H9 (cell line): Measurements from ENCODE around the gene TRANK1. TPM values are rescaled to one million over a fixed set of nuclear protein-coding genes. Genes with fewer than 3 reads are reported as not detected.

ENCODE experiments used
- DNase-seq: peaks from one replicate; pipeline ENCODE4 v3.0.0-alpha.2; 2017
- H2AFZ ChIP-seq: one replicate; pipeline ENCODE4 v1.6.1; 2013; ENCODE audit warnings: mild to moderate bottlenecking, low read length, control low read depth, moderate library complexity
- H2AK5ac ChIP-seq: 2 replicates; pipeline ENCODE4 v1.6.1; 2013; ENCODE audit warnings: low read length, control low read depth, mixed read lengths; ENCODE audit not compliant: insufficient read length
- H2BK120ac ChIP-seq: one replicate; pipeline ENCODE4 v1.6.1; 2013; ENCODE audit warnings: low read depth, mild to moderate bottlenecking, low read length, control low read depth, inconsistent platforms; ENCODE audit not compliant: poor library complexity, severe bottlenecking
- H2BK12ac ChIP-seq: 2 replicates; pipeline ENCODE4 v1.6.1; 2013; ENCODE audit warnings: low read length, control low read depth, mixed read lengths, low read depth; ENCODE audit not compliant: insufficient read length
- H2BK15ac ChIP-seq: 2 replicates; pipeline ENCODE4 v1.6.1; 2013; ENCODE audit warnings: low read depth, low read length, control low read depth
- H2BK20ac ChIP-seq: one replicate; pipeline ENCODE4 v1.6.1; 2013; ENCODE audit warnings: low read depth, mild to moderate bottlenecking, low read length, control low read depth, inconsistent platforms; ENCODE audit not compliant: poor library complexity, severe bottlenecking
- H2BK5ac ChIP-seq: 2 replicates; pipeline ENCODE4 v1.6.1; 2013; ENCODE audit warnings: low read length, control low read depth, mixed read lengths; ENCODE audit not compliant: insufficient read length
- H3K14ac ChIP-seq: 2 replicates; pipeline ENCODE4 v1.6.1; 2013; ENCODE audit warnings: low read length, control low read depth; ENCODE audit not compliant: insufficient read depth
- H3K18ac ChIP-seq: 2 replicates; pipeline ENCODE4 v1.6.1; 2013; ENCODE audit warnings: low read depth, mild to moderate bottlenecking, mixed read lengths, low read length, control low read depth; ENCODE audit not compliant: insufficient read length
- H3K23ac ChIP-seq: 2 replicates; pipeline ENCODE4 v1.6.1; 2013; ENCODE audit warnings: low read length, control low read depth, mixed read lengths, low read depth; ENCODE audit not compliant: insufficient read length
- H3K23me2 ChIP-seq: 2 replicates; pipeline ENCODE4 v1.6.1; 2013; ENCODE audit warnings: low read depth, mild to moderate bottlenecking, mixed read lengths, low read length, control low read depth; ENCODE audit not compliant: insufficient read length, poor library complexity, severe bottlenecking
- H3K27ac ChIP-seq: 2 replicates; pipeline ENCODE4 v1.5.1; 2013; ENCODE audit warnings: low read length, control low read depth, mixed read lengths, low read depth; ENCODE audit not compliant: insufficient read length
- H3K27me3 ChIP-seq: 2 replicates; pipeline ENCODE4 v1.6.1; 2013; ENCODE audit warnings: low read length, control low read depth, inconsistent platforms; ENCODE audit not compliant: insufficient read depth
- H3K4ac ChIP-seq: 2 replicates; pipeline ENCODE4 v1.6.1; 2013; ENCODE audit warnings: low read depth, mild to moderate bottlenecking, control low read depth, inconsistent platforms, low read length, moderate library complexity
- H3K4me1 ChIP-seq: 2 replicates; pipeline ENCODE4 v1.6.1; 2013; ENCODE audit warnings: low read length, control low read depth, inconsistent platforms; ENCODE audit not compliant: insufficient read depth
- H3K4me2 ChIP-seq: 2 replicates; pipeline ENCODE4 v1.6.1; 2013; ENCODE audit warnings: low read length, control low read depth, mixed read lengths; ENCODE audit not compliant: insufficient read length, insufficient read depth
- H3K56ac ChIP-seq: 2 replicates; pipeline ENCODE4 v1.6.1; 2013; ENCODE audit warnings: low read depth, mild to moderate bottlenecking, mixed read lengths, low read length, control low read depth; ENCODE audit not compliant: insufficient read length
- H3K79me1 ChIP-seq: 2 replicates; pipeline ENCODE4 v1.6.1; 2013; ENCODE audit warnings: low read depth, mild to moderate bottlenecking, moderate library complexity, low read length, control low read depth, inconsistent platforms; ENCODE audit not compliant: insufficient read depth, poor library complexity, severe bottlenecking
- H3K79me2 ChIP-seq: 2 replicates; pipeline ENCODE4 v1.6.1; 2013; ENCODE audit warnings: low read length, control low read depth, inconsistent platforms; ENCODE audit not compliant: insufficient read depth
- H3K9ac ChIP-seq: 2 replicates; pipeline ENCODE4 v1.6.1; 2013; ENCODE audit warnings: low read length, control low read depth, mixed read lengths; ENCODE audit not compliant: insufficient read length; ENCODE audit errors: extremely low read depth
- H3K9me3 ChIP-seq: one replicate; pipeline ENCODE4 v1.6.1; 2013; ENCODE audit warnings: low read depth, low read length, inconsistent platforms; ENCODE audit not compliant: control insufficient read depth
- H3T11ph ChIP-seq: one replicate; pipeline ENCODE4 v1.6.1; 2013; ENCODE audit warnings: mild to moderate bottlenecking, low read length, control low read depth, inconsistent platforms
- H4K20me1 ChIP-seq: one replicate; pipeline ENCODE4 v1.6.1; 2013; ENCODE audit not compliant: control insufficient read depth, insufficient read length, insufficient read depth
- H4K5ac ChIP-seq: 2 replicates; pipeline ENCODE4 v1.6.1; 2013; ENCODE audit warnings: low read depth, mild to moderate bottlenecking, mixed read lengths, low read length, control low read depth; ENCODE audit not compliant: insufficient read length
- H4K8ac ChIP-seq: replicated peaks from 2 replicates; pipeline ENCODE4 v1.6.1; 2013; ENCODE audit warnings: low read length, control low read depth, mixed read lengths, low read depth; ENCODE audit not compliant: insufficient read length
- H4K91ac ChIP-seq: 2 replicates; pipeline ENCODE4 v1.6.1; 2013; ENCODE audit warnings: low read depth, mild to moderate bottlenecking, moderate library complexity, mixed read lengths, low read length, control low read depth; ENCODE audit not compliant: insufficient read length
- H3K27ac Mint-ChIP-seq, 3 experiments: 2 replicates in 2 of 3; 3 replicates in 1 of 3; pipeline ENCODE4 v1.8.0; 2020 to 2021; ENCODE audit warnings: mixed read lengths in 3 of 3, mild to moderate bottlenecking in 1 of 3, moderate library complexity in 1 of 3
- H3K27me3 Mint-ChIP-seq: 2 replicates; pipeline ENCODE4 v1.8.0; 2021; ENCODE audit warnings: low read depth, mild to moderate bottlenecking, moderate library complexity, mixed read lengths
- H3K36me3 Mint-ChIP-seq, 3 experiments: 2 replicates in 2 of 3; 3 replicates in 1 of 3; pipeline ENCODE4 v1.8.0; 2020 to 2021; ENCODE audit warnings: low read depth in 3 of 3, mixed read lengths in 3 of 3; ENCODE audit not compliant: insufficient read depth in 1 of 3
- H3K4me1 Mint-ChIP-seq, 2 experiments: 2 replicates each; pipeline ENCODE4 v1.8.0; 2020; ENCODE audit warnings: mixed read lengths in 2 of 2
- H3K4me3 Mint-ChIP-seq, 2 experiments: 2 replicates in 1 of 2; 3 replicates in 1 of 2; pipeline ENCODE4 v1.8.0; 2020 to 2021; ENCODE audit warnings: mild to moderate bottlenecking in 2 of 2, mixed read lengths in 2 of 2, moderate library complexity in 1 of 2
- H3K9me3 Mint-ChIP-seq, 2 experiments: 2 replicates in 1 of 2; 3 replicates in 1 of 2; pipeline ENCODE4 v1.8.0; 2020; ENCODE audit warnings: mild to moderate bottlenecking in 2 of 2, mixed read lengths in 2 of 2, moderate library complexity in 1 of 2
- CTCF ChIP-seq: fragments of 200-600 bp; sonication (generic); conservative IDR thresholded peaks from 3 replicates; pipeline ENCODE4 v1.8.0; 2021; ENCODE audit warnings: antibody characterized with exemption, mild to moderate bottlenecking
- WGBS: extraction: QIAGEN DNeasy Blood & Tissue Kit; methylation state at CpG from one replicate; pipeline ENCODE4 v1.1.7; 2013; ENCODE audit warnings: missing lambda C conversion rate, low lambda C conversion rate, mixed read lengths; ENCODE audit not compliant: insufficient read length; ENCODE audit errors: extremely low coverage; 5-methylcytosine and 5-hydroxymethylcytosine counted together
- total RNA-seq: library from RNA; stranded (reverse); gene quantifications from 2 replicates; pipeline ENCODE4 v1.2.1, GENCODE V29; 2021

Gene TRANK1
- total RNA-seq, 1 experiment from 2014 or later = 5.9 TPM

GRCh38 chr3:36843065-36844051 lies 101.5 kb downstream of the TRANK1 start:
- H4K8ac ChIP-seq = no peak overlapping the region
- no peaks in the 10 kb centered on the region for H3K23me2 ChIP-seq
- H3K79me1 ChIP-seq = no peaks in the 10 kb centered on the region
- no peak overlapping the region for H3K18ac ChIP-seq
- no peak overlapping the region for H3T11ph ChIP-seq
- no peaks in the 10 kb centered on the region for H3K9me3 ChIP-seq
- H3K79me2 ChIP-seq = no peaks in the 10 kb centered on the region
- no CpG with 5 or more reads among the region's 4 CpGs for WGBS
- no peak overlapping the region for H4K91ac ChIP-seq
- peaks cover 4% of the 10 kb centered on the region in 2 experiments; a peak in 3 of 4 replicates for H3K4me1 Mint-ChIP-seq
- no peak overlapping the region for H4K5ac ChIP-seq
- no peak overlapping the region; a peak in 1 of 7 replicates for H3K27ac Mint-ChIP-seq
- H3K4me3 Mint-ChIP-seq = no peak overlapping the region
- no peak overlapping the region for H2AFZ ChIP-seq
- no peak overlapping the region for H3K4me2 ChIP-seq
- peak; percentile 83 for DNase-seq
- no peaks in the 10 kb centered on the region; the same call in 1 of the 2 replicates for H3K4me1 ChIP-seq
- H3K27ac ChIP-seq = no peak overlapping the region
- H4K20me1 ChIP-seq = no peaks in the 10 kb centered on the region
- H3K4ac ChIP-seq = no peak overlapping the region
- no peak overlapping the region for H2BK5ac ChIP-seq
- no peaks in the 10 kb centered on the region for H3K27me3 Mint-ChIP-seq
- H3K36me3 Mint-ChIP-seq = peaks cover 12 to 29% (median 15%) of the 10 kb centered on the region in 3 experiments
- peaks cover 7 to 12% of the 10 kb centered on the region in 2 experiments; a peak in 4 of 5 replicates for H3K9me3 Mint-ChIP-seq
- H3K27me3 ChIP-seq = no peaks in the 10 kb centered on the region
- no peak overlapping the region for H2AK5ac ChIP-seq
- H2BK12ac ChIP-seq = no peak overlapping the region
- H2BK20ac ChIP-seq = no peak overlapping the region
- H2BK120ac ChIP-seq = no peak overlapping the region
- H3K23ac ChIP-seq = no peak overlapping the region
- no peak overlapping the region for H2BK15ac ChIP-seq
- H3K9ac ChIP-seq = no peak overlapping the region
- peak; percentile 82 for TF ChIP-seq CTCF
- H3K14ac ChIP-seq = no peak overlapping the region
- no peak overlapping the region for H3K56ac ChIP-seq
